ENCODE measurements around the gene IKBKE.

Gene IKBKE

GRCh38 chr1:206514813-206515387, 44.6 kb downstream of the IKBKE start:
- no peak for DNase-seq

GRCh38 chr1:206516728-206516990, 46.4 kb downstream of the IKBKE start:
- DNase-seq = no peak

- DNase-seq = no peak
These were observed 47.5 kb downstream of the IKBKE start for GRCh38 chr1:206517784-206518183.

DNA sequence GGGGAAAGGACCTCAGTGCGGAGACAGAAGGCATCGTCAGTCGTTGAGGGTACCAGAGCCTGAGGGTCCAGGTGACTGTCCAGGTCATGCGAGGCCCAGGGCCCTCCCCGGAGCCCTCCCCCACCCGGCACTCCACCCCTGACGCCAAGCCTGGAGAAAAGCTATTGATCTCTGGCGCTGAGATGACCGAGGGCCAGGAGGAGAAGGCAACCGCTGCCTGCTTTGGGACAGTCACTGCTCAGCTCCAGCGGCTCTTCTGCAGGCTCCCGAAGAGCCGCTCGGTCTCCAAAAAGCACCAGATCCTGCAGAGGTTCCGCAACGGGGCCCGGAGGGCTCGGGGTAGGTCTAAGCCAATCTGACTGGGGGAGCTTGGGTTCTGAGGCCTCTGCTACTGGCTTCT, 47.9 kb downstream of the IKBKE start:
- DNase-seq = no peak

DNA sequence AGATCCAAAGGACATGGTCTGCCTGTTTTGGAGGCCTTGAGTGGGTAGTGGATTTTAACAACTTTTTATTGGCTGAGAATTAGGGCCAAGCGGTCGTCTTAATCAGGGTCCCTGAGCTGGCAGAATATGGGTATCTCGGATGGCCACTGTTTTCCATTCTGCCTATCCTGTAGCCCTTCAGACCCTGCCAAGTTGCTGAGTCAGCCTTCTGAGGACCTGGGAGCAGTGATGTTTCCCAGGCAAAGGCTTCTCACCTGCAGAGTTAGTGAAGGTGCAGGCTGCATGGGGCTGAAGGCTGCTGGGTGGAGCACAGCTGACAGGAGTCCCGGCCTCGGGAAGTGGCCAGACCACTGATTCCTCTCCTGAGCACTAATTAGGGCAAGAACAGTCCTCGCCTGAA, 48.5 kb downstream of the IKBKE start:
- no peak for DNase-seq

DNA sequence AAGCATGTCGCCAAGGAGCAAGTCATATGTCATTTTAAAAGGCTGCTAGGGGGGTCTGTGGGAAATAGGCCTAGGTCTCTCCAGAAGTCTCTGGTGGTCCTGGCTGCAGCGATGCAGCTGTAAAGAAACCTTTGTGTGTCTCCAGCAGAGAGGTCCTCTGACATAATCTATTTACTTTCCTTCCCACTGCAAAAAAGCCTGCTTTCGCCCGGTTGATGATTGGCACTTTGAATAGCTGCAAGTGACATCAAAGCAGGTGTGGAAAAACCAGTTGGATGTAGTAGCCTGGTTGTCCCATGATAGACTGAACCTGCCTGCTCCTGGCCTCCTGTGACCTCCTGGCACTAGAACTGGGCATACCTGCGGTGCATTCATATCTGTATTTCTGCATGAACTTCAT, 50.9 kb downstream of the IKBKE start:
- DNase-seq = no peak

DNA sequence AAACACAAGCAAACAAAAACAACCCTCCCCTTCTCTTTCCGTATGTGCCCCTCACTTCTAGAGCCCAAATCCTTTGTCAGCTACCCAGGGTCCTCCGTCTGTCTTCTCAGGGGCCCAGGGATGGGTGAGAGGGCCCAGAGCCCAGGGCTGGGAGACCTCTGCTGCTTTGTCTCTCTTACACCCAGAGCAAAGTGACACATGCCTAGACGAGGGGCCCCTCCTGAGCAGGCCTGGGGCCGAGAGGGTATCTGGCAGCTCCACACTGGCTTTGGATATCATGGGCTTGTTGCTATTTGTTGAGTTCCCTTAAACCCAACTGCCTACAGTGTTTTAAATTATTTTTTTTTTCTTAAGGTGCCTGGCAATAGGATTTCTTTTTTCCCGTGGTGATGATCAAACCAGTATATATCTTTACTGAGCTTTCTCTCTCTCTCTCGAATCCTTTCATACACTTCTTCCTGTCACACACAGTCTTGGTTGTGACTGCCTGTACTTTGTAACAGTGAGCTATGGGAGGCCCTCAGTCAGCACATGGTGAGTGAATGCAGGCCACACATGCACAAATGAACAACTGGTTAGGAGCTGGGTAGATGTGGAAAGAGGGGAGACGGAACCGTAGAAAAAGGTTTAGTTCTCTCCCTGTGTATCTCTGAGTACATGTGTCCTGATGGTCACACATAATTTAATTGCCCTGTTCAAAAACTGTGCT, 51.6 kb downstream of the IKBKE start:
- no peak for DNase-seq

DNA sequence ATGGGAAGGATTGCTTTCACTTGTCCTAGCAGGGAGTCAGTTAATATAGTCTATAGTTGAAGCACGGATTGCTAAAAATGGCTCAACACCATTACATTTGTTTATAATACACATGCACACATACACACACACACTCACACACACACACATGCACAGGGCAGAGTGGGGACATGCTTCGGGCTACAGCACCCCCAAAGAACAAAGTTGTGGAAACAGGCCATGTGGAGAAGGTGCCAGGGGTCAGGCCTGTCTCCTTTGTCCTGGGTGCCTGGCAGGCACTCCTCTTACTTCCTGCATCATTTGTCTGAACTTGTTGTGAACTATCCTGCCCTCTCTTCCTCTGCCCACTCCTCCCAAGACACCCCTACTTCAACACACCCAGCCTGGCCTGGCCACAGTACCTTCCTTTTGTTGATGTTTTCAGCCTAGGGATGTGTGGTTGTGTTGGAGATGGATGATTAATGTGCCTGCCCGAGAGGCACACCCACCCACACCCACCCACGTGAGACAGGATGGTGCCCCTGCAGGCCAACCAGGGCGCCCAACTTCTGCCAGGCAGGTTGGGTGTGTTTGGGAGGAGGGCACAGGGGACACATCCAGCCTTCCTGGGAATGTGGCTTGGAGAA, 54.6 kb downstream of the IKBKE start:
- DNase-seq = no peak

DNA sequence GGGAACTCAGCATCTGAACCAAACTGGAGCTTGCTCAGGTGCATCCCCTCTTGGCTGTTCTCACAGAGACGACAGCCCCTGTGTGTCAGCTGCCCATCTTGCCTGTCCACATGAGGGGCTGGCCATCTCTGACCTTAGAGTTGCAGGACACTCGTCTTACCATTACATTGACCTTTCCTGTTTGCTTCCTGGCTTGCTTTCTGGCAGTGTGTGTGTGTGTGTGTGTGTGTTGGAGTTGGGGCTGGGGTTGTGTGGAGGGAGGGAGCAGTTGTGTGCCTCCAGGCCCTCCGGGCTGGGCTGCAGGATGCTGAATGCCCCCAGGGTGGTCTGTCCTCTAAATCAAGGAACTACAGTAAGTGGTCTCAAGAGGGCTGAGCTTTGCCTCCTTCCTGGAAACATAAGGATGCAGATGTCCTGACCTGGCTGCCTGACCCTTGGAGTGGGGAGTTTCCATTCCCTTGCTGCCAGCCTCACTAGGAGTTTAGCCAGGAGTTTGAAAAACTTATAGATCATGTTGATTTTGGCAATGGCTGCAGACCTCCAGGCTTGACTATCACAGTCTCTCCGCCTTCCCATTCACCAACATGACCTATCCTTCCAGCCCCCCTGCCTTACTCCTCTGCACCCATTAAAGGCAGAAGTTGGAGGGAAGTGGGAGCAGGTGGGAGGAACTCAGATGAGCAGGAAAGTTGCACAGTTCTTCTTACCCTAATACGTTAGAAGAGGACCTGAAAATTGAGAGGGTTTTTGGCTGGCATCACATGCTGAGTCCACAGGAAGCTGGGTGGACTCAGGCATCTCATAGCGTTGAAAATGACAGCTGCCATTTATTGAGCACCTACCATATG, 56.0 kb downstream of the IKBKE start:
- DNase-seq = no peak

DNA sequence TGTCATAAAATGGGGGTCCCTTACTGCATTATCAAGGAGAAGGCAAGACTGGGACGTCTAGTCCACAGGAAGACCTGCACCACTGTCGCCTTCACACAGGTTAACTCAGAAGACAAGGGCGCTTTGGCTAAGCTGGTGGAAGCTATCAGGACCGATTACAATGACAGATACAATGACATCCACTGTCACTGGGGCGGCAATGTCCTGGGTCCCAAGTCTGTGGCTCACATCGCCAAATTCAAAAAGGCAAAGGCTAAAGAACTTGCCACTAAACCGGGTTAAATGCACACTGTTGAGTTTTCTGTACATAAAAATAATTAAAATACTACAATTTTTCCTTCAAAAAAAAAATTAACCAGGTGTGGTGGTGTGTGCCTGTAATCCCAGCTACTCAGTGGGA, 59.1 kb downstream of the IKBKE start:
- no peak for DNase-seq

- DNase-seq = no peak
These were observed 62.1 kb downstream of the IKBKE start for GRCh38 chr1:206532368-206532767.

DNA sequence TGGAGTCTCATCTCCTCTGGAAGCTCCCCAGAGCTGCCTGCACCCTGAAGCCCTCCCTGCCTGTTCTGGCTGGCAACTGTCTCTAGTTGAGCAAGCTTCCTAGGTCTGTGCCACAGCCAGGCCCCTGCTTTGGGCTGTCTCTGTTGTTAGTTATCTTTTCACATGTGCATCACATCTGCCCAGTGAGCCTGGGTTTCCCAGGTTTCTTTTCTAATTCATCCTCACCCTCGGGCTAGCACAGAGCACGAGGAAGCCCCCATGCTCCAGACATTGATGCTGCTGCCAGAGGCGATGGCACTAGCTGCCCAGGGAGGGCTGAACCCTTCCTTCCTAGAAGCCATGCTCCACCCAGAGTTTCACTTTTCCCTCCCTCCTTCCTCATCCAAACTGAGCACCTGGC, 64.3 kb downstream of the IKBKE start:
- DNase-seq = no peak

DNA sequence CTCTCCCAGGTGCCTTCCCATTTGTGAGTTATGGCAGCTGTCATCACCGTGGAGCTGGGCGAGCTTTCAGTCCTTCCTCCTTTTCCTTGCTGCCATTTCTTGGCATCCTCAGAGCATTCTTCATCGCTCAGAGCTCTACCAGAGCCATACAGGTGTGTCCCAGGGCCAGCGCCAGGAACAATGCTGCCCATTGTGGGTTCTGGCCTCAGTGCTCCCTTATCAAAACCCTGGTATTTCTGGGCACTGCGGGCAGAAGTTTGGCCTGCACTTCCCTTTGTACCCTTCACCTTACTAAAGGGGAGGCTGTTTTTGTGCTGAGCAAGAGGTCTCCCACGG, 65.5 kb downstream of the IKBKE start:
- DNase-seq = no peak

GRCh38 chr1:206537141-206537540, 66.9 kb downstream of the IKBKE start:
- DNase-seq = no peak

DNA sequence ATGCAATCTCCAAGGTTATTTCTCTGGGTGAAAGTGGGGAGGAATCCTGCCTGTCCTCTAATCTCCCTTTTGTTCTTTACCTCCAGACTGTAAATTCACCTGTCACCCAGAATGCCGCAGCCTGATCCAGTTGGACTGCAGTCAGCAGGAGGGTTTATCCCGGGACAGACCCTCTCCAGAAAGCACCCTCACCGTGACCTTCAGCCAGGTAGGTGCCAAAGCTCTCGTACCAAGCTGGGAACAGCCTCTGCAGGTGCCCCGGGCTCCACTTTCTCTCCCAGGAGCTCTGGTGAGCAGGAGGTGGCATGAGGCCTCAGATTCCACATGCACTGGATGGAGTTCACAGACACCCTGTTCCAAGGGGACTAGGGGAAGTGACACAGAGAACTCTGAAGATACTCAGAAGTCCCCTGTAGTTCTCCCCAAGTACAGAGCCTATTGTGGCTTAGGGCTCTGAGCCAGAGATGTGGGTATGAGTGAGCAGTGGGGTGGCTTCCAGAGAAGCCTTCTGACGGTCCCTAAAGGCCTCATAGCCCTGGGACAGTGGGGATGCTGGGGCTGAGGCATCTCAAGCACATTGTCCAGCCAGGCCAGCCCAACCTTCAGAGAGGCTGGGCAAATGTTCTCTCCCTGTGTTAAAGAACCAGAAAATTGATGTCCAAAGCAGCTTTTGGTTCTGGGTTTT, 68.0 kb downstream of the IKBKE start:
- no peak for DNase-seq

GRCh38 chr1:206538901-206539640, 68.8 kb downstream of the IKBKE start:
- DNase-seq = no peak

GRCh38 chr1:206540044-206540780, 69.9 kb downstream of the IKBKE start:
- DNase-seq = no peak

- no peak for DNase-seq
These were observed 71.1 kb downstream of the IKBKE start for GRCh38 chr1:206541236-206541833.

DNA sequence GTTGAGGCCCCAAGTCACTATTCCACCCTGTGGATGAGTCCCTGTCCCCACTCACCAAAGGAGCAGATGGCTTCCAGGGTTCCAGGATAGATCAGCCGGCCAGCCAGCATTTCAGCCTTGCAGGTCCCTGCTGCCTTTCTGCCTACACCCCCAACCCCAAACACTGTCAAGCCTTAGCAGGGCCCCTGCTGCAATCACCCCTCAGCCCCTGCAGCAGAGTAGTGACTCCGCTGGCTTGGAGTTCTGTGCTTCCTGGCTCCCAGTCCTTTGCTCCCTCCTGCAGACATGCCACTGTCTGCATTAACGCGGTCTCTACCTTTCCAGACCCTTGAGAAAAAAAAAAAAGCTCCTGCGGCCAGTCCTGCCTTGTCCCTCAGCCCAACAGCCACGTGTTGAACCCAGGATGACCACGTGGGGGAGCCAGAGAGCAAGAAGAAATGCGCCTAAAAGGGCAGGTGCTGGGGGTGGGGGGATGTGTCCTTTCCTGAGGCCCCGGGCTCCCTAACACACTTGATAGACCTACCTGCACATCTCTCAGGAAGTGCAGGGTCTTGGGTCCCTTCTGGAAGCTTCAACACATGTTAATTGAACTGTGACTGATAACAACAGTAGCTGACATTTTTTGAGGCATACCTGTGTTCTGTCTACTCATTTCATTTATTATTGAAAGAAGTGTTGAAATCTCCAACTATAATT, 74.4 kb downstream of the IKBKE start:
- DNase-seq = peak; percentile 80

GRCh38 chr1:206545351-206545750, 75.1 kb downstream of the IKBKE start:
- no peak for DNase-seq

Measured in stimulated activated CD4-positive, alpha-beta T cell treated with anti-CD3 and anti-CD28 coated beads, Interleukin-1b, Interleukin-23, amount 100 ng/mL, for 48 hours (primary cell).